SK-N-DZ (cell line): ENCODE data around the gene RERE.
"Not testable (repeated sequence)": the region's sequence is repeated elsewhere in the genome, so short reads cannot be mapped to it uniquely, and the experiment has no call there.

Experiments used
- DNase-seq: peaks from one replicate; pipeline ENCODE4 v3.0.0-alpha.2; 2015; ENCODE audit warnings: low spot score

RERE gene

DNA sequence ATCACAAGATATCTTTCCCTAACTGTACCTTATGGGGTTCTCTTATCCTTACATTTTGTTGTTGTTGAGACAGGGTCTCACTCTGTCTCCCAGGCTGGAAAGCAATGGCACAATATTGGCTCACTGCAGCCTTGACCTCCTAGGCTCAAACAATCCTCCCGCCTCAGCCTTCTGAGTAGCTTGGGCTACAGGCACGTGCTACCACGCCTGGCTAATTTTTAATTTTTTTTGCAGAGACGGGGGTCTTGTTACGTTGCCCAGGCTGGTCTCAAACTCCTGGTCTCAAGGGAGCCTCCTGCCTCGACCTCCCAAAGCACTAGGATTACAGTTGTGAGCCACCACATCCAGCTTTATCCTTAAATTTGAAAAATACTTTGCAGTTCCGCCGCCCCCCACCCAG, 10.4 kb downstream of the RERE start:
- DNase-seq: no peak

DNA sequence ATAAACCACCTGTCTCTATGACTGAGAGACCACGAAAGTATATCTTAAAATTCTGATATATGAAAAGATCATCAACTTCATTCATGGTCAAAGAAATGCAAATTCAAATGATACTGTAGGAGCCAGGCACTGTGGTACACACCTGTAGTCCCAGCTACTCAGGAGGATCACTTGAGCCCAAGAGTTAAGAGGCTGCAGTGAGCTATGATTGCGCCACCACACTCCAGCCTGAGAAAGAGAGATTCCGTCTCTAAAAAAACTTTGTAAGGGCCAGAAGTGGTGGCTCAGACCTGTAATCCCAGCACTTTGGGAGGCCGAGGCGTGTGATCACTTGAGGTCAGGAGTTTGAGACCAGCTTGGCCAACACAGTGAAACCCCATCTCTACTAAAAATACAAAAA, 17.0 kb downstream of the RERE start:
- no peak for DNase-seq

DNA sequence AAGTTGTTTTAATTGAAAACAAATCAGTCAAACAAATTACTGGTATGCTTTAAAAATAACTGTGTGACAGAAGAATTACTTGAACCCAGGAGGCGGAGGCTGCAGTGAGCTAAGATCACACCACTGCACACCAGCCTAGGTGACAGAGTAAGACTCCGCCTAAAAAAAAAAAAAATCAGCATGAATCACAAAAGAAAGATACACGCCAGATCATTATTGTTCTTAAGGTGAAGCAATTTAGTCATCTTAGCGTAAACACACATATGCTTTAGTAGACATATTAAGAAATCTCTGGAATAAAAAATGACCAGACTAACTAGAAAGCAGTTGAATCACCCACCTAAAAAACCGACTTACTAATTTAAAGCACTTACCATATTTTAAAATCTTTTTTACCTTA, 20.2 kb downstream of the RERE start:
- DNase-seq: no peak

DNA sequence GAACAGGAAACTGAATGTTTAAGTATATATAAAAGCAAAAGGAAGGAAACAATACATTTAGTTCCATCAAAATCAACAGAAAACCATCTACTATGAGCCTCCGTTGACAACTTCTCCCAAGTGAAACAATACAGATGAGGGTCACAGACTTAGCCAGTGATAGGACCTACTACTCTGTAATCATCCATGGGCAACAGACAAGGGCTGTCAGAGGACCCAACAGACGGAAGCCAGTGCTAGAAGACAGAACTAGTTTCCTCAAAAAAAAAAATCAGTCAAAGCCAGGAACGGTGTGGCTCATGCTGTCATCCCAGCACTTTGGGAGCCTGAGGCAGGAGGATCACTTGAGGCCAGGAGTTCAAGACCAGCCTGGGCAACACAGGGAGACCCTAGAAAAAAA, 20.6 kb downstream of the RERE start:
- peak; percentile 13 for DNase-seq

DNA sequence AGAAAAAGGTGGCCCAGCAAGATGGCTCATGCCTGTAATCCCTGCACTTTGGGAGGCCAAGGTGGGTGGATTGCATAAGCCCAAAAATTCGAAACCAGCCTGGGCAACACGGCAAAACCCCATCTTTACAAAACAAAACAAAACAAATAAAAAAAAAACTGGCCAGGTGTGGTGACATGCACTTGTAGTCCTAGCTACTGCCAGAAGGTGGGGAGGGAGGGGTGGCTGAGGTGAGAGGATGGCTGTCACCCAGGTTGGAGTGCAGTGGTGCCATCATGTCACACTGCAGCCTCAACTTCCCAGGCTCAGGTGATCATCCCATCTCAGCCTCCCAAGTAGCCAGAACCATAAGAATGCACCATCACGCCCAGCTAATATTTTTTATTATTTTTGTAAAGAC, 22.8 kb downstream of the RERE start:
- DNase-seq: no peak

DNA sequence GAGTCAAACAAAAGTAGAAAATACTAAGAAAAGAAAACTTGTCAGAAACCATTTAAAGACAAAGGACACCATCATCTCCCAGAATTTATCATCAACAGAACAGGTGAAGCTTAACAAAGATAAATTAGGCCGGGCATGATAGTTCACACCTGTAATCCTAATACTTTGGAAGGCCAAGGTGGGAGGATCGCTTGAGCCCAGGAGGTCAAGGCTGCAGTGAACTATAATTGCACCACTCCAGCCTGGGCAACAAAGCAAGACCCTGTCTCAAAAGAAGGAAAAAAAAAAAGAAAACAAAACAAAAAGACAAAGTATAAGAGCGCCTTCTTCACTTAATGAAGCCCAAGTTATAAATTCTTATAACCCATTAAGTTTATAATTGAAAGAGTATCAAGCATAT, 25.6 kb downstream of the RERE start:
- DNase-seq: no peak

DNA sequence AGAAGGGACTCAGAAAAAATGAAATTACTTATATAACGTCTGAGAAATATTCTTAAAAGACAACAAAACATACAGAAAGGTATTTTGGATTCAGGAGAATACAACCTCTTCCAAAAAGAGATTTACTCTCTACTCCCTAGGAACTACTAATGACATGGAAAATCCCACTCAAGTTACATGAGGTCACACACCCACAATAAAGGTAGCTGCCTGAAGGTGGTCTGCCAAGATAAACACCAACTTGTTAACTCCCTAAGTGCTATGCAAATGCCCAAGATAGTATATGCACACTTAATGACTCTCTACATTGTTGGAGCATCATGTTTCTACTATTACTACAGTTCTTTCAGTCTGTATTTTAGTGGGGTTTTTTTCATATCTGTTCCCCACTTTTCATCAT, 26.5 kb downstream of the RERE start:
- DNase-seq: no peak

DNA sequence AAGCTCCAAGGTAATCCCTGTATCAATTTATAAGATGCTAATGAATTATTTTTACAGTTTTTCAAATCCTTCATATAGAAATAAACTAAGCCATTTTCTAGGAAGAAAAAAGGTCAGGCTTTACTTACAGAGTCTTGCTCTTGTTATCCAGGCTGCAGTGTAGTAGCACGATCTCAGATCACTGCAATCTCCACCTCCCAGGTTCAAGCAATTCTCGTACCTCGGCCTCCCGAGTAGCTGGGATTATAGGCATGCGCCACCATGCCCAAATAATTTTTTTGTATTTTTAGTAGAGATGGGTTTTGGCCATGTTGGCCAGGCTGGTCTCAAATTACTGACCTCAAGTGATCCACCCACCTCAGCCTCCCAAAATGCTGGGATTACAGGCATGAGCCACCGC, 27.0 kb downstream of the RERE start:
- DNase-seq: no peak

DNA sequence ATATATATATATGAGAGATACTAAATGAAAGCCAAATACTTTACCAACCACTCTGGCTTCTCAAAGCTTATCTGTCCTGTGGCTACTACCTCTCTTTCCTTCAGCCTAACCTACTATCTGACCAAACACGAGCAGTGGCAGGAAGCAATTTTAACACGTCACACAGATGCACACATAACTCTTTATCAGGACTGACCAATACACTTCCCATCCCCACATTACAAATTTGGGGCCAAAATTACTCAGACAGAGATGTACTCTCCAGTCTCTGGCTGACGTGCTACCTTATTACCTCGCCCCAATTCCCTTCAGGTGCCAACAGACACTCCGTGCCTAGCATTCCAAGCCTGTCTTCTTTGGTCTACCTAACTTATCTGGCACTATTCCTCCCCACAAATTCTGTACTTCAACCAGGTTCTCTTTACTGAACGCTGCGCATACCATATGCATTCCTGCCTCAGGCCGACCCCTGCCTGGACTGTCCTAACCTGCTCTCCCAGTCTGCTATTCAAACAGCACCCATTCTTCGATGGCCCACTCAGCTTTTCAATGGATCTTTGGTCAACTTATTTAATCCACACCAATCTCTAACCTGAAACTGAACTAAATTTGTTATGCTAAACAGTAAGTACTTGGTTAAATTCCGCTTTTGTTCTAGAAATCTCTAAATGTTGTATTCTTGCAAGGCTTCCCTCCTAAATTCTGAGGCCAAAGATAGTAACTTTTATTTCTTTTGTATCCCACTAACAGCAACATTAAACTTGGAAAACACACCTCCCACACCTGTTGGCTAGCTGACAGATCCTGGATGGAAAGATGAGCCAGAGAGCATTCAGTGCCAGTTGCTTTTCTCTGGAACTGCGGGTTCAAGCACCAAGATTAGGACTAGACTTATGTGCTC, 27.9 kb downstream of the RERE start:
- no peak for DNase-seq

DNA sequence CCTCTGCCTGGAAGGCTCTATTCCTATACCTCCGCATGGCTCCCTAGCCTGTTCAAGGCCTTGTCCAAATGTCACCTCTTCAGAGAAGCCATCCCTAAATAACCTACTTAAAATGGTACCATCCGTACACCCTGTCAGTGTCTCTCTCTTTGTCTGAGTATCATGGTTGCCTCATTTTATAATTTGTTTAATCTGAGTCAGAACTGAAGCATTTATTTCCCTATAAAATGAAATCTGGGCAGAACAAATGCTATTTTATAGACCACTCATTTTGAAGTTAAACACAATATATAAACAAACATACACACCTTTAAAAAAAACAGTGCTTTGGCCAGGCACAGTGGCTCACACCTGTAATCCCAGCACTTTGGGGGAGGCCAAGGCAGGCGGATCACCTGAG, 30.2 kb downstream of the RERE start:
- no peak for DNase-seq

DNA sequence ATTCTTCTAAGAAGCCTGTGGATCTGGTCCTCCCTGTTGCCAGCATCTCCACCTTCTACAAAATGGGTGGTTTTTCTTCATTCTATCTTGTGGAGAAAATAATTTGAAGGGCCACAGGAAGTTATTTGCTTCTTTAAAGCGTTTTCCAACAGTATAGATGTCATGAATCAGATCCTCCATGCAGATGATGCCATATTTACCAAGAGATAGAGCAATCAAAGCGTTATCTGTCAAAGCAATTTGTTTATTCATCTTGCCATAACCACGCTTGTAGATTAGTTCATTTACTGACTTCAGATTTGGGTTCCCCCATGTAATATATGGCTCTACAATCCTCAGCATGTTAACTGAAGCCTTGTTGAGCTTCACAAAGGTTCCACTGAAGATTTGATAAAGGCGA, 31.2 kb downstream of the RERE start:
- not testable (repeated sequence) for DNase-seq

DNA sequence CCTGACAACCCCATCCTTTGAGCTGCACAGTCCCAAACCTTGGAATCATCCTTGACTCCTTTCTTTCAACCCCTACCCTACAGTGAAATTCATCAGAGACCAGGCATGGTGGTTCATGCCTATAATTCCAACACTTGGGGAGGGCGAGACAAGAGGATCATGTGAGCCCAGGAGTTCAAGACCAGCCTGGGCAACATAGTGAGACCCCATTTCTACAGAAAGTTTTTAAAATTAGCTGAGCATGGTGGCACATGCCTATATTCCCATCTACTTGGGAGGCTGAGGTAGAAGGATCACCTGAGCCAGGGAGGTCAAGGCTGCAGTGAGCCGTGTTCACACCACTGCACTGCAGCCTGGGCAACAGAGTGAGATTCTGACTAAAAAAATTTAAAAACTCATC, 34.5 kb downstream of the RERE start:
- DNase-seq: no peak

DNA sequence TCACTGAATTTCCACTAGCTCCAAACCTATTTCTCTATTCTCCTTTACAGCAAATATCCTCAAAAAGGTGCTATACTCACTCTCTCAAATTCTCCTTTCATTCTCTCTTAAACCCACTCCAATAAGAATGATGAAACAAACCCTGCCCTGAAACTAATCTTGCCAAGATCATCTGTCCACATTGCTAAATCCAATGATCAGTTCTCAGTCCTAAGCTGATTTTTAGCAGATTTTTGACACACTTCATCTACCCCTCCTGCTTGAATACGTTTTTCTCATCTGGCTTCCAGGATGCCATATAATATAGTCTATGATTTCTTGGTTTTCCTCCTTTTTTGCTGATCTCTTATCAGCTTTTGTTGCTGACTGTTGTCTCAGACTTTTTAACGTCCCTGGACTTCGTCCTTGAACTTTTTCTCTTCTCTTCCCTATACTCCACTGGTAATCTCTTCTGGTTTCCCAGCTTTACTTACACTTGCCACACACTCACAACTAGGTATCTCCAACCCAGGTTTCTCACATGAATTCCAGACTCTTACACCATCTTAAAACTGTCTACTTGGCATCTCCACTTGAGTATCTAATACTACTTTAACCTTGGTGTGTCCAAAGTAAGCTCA, 35.3 kb downstream of the RERE start:
- DNase-seq: no peak

DNA sequence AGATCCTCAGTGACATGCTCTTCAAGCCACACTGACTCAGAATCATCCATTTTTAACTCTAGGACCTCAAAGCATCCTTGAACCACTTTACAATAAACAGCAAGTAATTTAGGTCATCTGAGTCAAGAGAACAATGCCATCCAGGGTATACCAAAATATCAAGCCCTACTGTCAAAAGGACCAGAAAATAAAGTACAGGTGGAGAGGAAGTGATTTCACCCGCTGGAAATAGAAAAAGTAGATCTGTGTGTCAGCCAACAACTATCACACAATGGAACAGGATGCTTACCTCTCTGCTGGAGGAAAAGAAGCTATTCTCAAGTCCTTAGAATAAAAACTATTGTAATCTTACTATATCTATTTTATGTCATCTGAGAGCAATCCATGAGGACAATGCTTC, 37.0 kb downstream of the RERE start:
- no peak for DNase-seq

DNA sequence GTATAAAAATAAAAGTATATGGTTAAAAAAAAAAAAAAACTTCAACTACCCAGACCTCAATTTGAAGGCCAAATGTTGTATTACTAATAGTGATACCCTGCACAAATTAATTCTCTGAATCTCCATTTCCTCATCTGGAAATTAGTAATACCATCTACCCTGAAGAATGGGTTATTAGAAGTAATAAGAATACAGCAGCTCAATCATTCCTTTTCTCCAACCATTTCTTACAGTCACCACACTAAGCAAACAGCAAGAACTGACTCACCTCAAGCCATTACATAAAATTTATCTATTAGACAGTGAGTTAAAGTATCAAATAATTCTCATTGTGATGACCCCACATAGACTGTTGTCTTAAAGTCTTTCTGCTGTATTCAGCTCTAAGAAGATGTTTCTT, 39.6 kb downstream of the RERE start:
- DNase-seq: no peak

DNA sequence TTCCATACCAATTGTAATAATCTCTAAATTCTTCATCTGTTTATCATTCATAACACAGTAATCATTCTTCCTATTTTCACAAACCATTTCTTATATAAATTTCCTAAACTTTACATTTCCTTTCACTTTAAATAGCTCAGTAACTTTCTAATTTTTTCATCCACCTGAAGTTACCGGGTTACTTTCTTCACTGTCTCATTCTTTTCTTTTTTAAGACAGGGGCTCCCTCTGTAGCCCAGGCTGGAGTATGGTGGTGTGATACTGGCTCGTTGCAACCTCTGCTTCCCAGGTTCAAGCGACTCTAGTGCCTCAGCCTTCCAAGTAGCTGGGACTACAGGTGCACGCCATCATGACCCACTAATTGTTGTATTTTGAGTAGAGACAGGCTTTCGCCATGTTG, 41.3 kb downstream of the RERE start:
- DNase-seq: no peak

DNA sequence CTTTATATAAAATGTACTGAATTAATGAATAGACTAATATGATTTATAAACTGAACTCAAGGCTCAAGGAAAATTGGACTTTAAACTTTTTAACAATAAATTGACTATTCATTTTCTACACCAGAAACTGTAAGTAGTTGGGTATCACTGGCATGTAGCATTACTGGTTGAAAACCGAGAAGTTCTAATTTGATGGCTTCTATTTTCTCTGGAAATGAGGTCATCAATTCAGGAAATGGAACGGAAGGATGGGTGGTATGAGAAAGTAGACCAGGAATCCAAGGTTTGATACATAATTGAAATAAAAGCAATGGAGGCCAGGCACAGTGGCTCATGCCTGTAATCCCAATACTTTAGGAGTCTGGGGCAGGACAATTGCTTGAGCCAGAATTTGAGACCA, 50.4 kb downstream of the RERE start:
- no peak for DNase-seq

DNA sequence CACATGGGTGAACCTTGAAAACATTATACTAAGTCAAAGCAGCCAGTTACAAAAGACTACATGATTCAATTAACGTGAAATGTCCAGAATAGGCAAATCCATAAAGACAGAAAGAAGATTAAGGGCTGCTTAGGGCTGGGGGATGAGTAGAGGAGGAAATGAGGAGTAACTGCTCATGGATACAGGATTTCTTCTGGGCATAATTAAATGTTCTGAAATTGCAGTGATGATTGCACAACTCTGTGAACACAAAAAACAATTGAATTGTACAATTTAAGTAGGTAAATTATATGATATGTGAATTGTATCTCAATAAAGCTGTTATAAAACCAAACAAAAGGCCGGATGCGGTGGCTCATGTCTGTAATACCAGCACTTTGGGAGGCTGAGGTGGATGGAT, 52.2 kb downstream of the RERE start:
- no peak for DNase-seq

DNA sequence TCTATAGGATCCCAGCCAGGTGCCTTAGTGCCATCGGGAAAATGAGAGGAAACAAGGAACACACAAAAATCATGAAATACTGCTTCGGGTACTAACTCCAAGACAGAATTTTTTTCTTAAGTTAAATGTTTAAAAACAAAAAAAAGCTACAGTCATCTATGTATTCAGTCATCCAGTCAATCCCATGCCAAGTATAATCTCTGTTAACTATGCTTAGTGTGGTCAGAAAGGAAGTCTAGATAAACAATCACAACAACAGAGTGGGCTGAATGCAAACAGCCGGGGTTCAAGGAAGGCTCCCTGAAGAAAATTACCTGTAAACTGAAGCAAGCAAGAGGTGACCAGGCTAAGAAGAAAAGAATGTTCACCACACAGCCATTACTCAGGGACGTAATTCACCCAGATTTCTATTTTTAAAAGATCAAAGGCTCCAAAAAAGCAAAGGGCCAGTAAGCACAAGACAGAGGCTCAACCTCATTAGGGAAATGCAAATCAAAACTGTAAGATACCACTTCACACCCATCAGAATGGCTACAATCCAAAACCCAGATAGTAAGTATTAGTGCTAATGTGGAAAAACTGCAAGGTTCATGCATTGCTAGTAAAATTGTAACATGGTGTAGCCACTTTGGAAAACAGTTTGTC, 53.0 kb downstream of the RERE start:
- DNase-seq: no peak

DNA sequence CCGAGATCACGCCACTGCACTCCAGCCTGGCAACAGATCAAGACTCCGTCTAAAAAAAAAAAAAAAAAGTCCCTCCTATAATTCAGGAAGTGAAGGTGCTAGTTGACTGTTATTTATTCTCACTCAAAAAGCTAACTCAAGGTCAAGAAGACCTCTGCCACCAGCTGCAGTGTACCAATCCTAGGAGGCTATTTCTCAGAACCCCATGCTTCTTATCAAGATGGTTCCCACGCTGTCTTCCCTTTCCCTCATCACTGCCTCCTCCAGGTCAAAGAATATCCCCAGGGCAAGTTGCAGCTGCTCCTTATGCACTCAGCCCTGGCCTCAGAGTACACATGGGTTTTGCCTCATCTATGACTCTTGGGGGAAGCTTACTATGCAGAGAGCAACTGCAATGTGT, 53.6 kb downstream of the RERE start:
- DNase-seq: peak; percentile 27

DNA sequence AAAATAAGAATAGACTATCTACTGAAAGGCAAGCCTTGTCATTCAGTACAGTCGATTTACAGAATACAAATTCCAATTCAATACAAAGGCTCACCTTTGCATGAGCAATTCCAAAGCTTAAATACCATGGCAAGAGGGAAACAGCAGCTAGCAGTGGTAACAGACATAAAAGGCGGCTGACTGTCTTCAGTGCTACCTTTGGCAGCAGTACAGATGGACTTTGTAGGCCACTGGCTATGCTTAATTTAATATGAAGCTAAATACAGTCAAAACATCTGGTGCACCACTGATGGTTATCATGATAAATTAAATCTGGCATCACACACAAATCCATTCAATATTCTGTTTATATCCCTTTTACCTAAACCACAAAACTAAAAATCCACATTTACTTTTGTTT, 62.4 kb downstream of the RERE start:
- DNase-seq: peak; percentile 87

DNA sequence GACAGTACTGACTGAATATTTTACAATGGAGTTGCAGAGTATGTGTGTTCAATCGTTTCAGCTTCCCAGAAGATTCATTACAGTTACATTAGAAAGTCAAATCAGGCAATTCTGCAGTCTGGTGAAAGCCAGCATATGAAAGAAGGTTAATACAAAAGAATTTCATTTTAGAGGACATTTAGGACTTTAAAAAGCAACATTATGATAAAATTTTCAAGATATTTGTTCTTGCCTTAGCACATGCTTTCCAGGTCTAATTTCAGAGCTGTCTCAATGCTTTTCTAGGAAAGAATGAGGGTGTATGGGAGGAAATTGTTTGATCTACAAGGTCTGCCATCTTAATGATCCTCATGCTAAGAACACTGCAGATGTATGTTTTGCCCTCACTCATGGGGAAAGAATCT, 63.2 kb downstream of the RERE start:
- DNase-seq: no peak

DNA sequence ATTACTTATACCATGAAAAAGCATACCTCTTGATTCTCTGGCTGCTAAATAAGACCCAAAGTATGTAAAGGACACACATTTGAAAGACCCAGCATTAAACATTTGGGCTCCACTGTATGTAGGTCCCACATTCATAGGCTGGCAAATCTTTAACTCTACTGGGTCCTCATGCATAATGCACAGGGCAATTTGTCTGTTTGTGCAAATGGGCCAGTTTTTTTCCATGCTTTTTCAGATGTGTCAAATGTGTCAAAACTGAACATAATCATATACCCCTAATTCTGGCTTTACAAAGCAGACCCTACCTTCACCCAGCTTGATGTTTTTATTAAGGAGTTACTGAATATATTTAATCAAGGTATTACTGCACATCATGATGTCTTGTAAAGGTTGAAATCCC, 63.7 kb downstream of the RERE start:
- no peak for DNase-seq
